ENCODE results near the gene ZNF773.

DNA sequence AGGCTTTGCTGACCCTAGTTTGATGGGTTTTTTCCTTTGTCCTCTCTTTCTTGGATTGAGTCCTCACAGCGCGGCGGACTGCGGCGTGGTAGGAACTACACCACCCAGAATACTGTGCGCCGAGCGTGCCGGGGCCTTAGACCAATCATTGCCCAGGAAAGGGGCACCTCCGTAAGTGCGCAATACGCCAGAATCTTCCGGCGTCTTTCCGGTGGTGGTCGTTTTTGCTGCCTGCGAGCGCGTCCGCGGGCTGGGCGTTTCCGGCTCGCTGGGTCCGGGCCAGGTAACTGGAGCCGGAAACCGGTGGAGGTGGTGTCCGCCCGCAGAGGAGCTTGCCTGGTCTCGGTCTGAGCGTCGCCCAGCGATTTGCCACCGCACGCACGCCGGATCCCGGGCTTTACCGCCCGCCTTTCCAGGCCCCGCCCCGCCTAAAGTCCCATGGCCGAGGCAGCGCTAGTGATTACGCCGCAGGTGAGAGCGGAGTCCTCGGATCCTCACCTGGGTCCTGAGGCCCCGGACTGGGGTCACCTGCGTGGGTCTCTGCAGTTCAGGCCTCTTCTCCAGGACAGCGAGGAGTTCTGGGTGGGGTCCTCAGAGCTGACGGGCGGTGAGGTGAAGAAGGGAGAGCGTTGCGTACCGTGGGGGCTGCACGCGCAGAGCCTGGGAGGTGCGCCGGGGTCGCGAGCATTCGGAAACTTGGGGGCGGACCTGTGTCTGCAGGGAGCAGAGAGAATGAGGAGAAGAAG, 27.6 kb downstream of the ZNF773 start, which contains the start of gene ZNF549:
- TF ChIP-seq POLR2AphosphoS5 (IDR thresholded peaks at IDR 0.05; ENCODE audit: low read depth, low read length) = peak; percentile 53; the same call in 1 of the 2 replicates
- peak; percentile 80; the same call in 1 of the 2 replicates for TF ChIP-seq SIN3A (IDR thresholded peaks at IDR 0.05; ENCODE audit: borderline replicate concordance, insufficient read depth, low read length)

Measured in PFSK-1 (cell line).